Measurements from ENCODE around the gene NSMCE3. TPM values are rescaled to one million over a fixed set of nuclear protein-coding genes. Genes with fewer than 3 reads are reported as not detected.

NSMCE3 gene
- total RNA-seq (2014; rRNA removed; shearing (Covaris generic)): 8.6 and 8.9 TPM in 2 replicates

DNA sequence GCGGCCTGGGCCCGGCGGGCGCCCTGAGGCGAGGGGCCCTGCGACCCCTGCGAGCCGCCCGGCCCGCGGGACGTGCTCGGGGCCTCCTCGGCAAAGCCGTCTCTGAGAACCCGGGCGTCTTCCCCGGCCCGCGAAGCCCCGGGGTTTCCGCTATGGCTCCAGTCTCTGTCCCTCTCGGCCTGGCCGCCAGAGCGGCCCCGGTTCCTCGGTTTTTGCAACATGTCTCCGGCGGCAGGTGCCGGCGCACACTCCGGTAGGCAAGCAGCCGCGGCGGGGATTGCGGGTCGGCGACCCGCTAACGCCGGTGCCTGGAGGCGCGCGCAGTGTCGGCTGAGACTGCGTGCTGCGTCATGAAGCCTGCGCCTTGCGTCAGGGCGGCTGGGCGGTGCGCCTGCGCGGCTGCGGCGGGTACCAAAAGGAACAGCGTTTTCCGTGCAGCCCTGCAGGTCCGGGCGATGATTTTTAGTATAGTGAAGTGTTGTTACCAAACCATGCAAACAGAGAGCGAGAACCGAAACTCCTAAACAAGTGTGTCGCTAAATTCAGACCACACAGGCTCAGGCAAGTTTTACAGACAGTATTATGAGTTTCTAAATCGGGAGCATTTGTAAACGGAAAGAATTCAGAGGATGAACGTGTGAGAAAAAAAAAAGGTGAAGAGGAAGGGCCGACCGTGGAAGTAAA, at the start of gene NSMCE3:
TSS of gene NSMCE3 (minus strand) at position 338 of the 684 bp plus-strand sequence. CDS start at position 221, 117 bp downstream.

Small RNA genes lying within 50 kb of the gene (small RNA-seq; reads per million reads assigned to genes)
- gene RF00201: not detected

Data from A375 (cell line).